HG02623 (cell line): ENCODE data around the gene SDHB.

Experiments
- ATAC-seq: cut with Tn5 transposase; IDR thresholded peaks from one replicate; pipeline ENCODE4 v1.9.1; 2021; ENCODE audit warnings: moderate library complexity; ENCODE audit not compliant: unreplicated experiment

The SDHB gene

GRCh38 chr1:17053685-17054410 is at the start of gene SDHB:
Gene SDHB, minus strand, starts transcription at chr1:17054032. Its CDS starts 13 bp downstream, at chr1:17054019.
- peak; percentile 96 for ATAC-seq

- no peak for ATAC-seq
Observed at GRCh38 chr1:17102232-17102631, 48.4 kb upstream of the SDHB start.

- no peak for ATAC-seq
Observed at GRCh38 chr1:17101261-17101660, 47.4 kb upstream of the SDHB start.

GRCh38 chr1:17099616-17100340 is 45.9 kb upstream of the SDHB start:
- no peak for ATAC-seq

GRCh38 chr1:17098446-17099317 is 44.9 kb upstream of the SDHB start:
- no peak for ATAC-seq

GRCh38 chr1:17097787-17098186 is 44.0 kb upstream of the SDHB start:
- no peak for ATAC-seq

GRCh38 chr1:17097147-17097546 is 43.3 kb upstream of the SDHB start:
- ATAC-seq, result no peak

GRCh38 chr1:17096584-17096983 is 42.8 kb upstream of the SDHB start:
- no peak for ATAC-seq

GRCh38 chr1:17095141-17095540 is 41.3 kb upstream of the SDHB start:
- no peak for ATAC-seq

GRCh38 chr1:17094664-17095063 is 40.8 kb upstream of the SDHB start:
- no peak for ATAC-seq

GRCh38 chr1:17093822-17094393 is 40.1 kb upstream of the SDHB start:
- no peak for ATAC-seq

- ATAC-seq, result no peak
Observed at GRCh38 chr1:17091252-17091651, 37.4 kb upstream of the SDHB start.

- no peak for ATAC-seq
Observed at GRCh38 chr1:17089506-17089905, 35.7 kb upstream of the SDHB start.

- no peak for ATAC-seq
Observed at GRCh38 chr1:17086751-17087150, 32.9 kb upstream of the SDHB start.

GRCh38 chr1:17084787-17085186 is 31.0 kb upstream of the SDHB start:
- no peak for ATAC-seq

- no peak for ATAC-seq
Observed at GRCh38 chr1:17082761-17083160, 28.9 kb upstream of the SDHB start.

- ATAC-seq, result no peak
Observed at GRCh38 chr1:17081439-17081838, 27.6 kb upstream of the SDHB start.

GRCh38 chr1:17080880-17081279 is 27.0 kb upstream of the SDHB start:
- no peak for ATAC-seq

GRCh38 chr1:17080085-17080759 is 26.4 kb upstream of the SDHB start:
- no peak for ATAC-seq

- ATAC-seq, result no peak
Observed at GRCh38 chr1:17078991-17079868, 25.4 kb upstream of the SDHB start.
